ENCODE results near the gene EIF2B4. TPM values are rescaled to one million over a fixed set of nuclear protein-coding genes. Genes with fewer than 3 reads are reported as not detected.
A peak's percentile ranks its signal among the peaks of the same experiment; 100 is the strongest.

Gene EIF2B4
- total and polyA plus RNA-seq, 2 of the 13 experiments (the other 11 are each of a cell fraction or from before 2014, with no cell fraction given), result 91.5 to 96.4 TPM

- TF ChIP-seq ZNF574 (CRISPR knock-in tag; IDR thresholded peaks at IDR 0.05) (peak; percentile 80; the same call in 1 of the 2 replicates), PREB (CRISPR knock-in tag; IDR thresholded peaks at IDR 0.05) (no peak), SUZ12 (IDR thresholded peaks at IDR 0.05; ENCODE audit: low read depth, low read length) (no peak), ZNF562 (CRISPR knock-in tag; IDR thresholded peaks at IDR 0.05; ENCODE audit: borderline replicate concordance) (no peak), ZNF580 (CRISPR knock-in tag; IDR thresholded peaks at IDR 0.05; ENCODE audit: borderline replicate concordance, low read depth) (peak; percentile 80; the same call in 1 of the 2 replicates), SETDB1 (CRISPR knock-in tag; IDR thresholded peaks at IDR 0.05; ENCODE audit: borderline replicate concordance) (no peak), MIER2 (CRISPR knock-in tag; IDR thresholded peaks at IDR 0.05) (peak; percentile 70; the same call in 1 of the 2 replicates), E2F1 (CRISPR knock-in tag; IDR thresholded peaks at IDR 0.05) (no peak), ZNF775 (CRISPR knock-in tag; IDR thresholded peaks at IDR 0.05; ENCODE audit: borderline replicate concordance) (no peak), MATR3 (CRISPR knock-in tag; IDR thresholded peaks at IDR 0.05) (no peak), ZSCAN30 (CRISPR knock-in tag; IDR thresholded peaks at IDR 0.05) (no peak), ZNF792 (CRISPR knock-in tag; IDR thresholded peaks at IDR 0.05) (peak; percentile 94), TOE1 (CRISPR knock-in tag; IDR thresholded peaks at IDR 0.05) (peak; percentile 86; the same call in 1 of the 2 replicates), YY1 (IDR thresholded peaks at IDR 0.05; ENCODE audit: insufficient read depth, insufficient replicate concordance, low read depth, low read length) (peak; percentile 77), DZIP1 (CRISPR knock-in tag; IDR thresholded peaks at IDR 0.05) (no peak), GMEB1 (CRISPR knock-in tag; IDR thresholded peaks at IDR 0.05; ENCODE audit: borderline replicate concordance) (peak; percentile 80), SMAD9 (CRISPR knock-in tag; IDR thresholded peaks at IDR 0.05) (0 out of 2 replicates have a peak, but pooled peaks have one; percentile 72), ZNF432 (CRISPR knock-in tag; IDR thresholded peaks at IDR 0.05; ENCODE audit: borderline replicate concordance) (no peak), ZNF549 (CRISPR knock-in tag; IDR thresholded peaks at IDR 0.05) (no peak), KLF6 (CRISPR knock-in tag; IDR thresholded peaks at IDR 0.05) (no peak)
These were observed 49.1 kb downstream of the EIF2B4 start (continued) for GRCh38 chr2:27320958-27321543.
